NK-92 treated with Interleukin-12 subunit alpha and Interleukin-12 subunit beta, amount 100 ng/mL, for 24 hours (cell line): ENCODE results near the gene MUC3A.

Experiments
- DNase-seq: peaks from one replicate; lab custom pipeline; 2025; lab: John Stamatoyannopoulos, UW

Gene MUC3A

DNA sequence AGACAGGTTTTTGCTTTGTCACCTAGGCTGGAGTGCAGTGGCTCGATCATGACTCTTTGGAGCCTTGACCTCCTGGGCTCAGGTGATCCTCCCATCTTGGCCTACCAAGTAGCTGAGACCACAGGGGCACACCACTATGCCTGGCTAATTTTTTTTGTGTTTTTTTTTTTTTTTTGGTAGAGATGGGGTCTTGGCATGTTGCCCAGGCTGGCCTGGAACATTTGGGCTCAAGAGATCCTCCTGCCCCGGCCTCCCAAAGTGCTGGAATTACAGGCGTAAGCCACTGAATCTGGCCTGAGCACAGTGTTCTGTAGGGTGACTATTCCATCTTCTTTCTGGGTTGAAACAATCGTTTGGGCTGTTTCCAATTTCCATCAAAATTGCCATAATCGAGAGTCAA lies 1.5 kb upstream of the MUC3A start:
- DNase-seq = no peak

GRCh38 chr7:100949933-100950443 lies 654 bp downstream of the MUC3A start:
- no peak for DNase-seq

DNA sequence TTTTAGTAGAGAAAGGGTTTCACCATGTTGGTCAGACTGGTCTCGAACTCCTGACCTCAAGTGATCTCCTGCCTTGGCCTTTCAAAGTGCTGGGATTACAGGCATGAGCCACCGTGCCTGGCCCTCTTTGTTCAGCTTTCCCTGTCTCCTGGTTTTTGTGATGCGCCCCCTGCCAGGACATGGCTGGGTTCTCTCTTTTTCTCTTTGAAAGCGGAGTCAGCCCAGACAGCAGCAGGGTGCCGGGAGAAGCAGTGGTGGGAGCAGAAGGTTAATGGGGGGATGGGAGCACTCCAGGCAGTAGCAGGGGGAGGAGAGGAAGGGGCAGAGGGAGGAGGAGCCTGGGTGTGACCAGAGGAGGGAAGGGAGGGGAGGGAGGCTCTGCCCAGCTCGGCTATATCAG lies 1.8 kb downstream of the MUC3A start:
- DNase-seq = no peak

DNA sequence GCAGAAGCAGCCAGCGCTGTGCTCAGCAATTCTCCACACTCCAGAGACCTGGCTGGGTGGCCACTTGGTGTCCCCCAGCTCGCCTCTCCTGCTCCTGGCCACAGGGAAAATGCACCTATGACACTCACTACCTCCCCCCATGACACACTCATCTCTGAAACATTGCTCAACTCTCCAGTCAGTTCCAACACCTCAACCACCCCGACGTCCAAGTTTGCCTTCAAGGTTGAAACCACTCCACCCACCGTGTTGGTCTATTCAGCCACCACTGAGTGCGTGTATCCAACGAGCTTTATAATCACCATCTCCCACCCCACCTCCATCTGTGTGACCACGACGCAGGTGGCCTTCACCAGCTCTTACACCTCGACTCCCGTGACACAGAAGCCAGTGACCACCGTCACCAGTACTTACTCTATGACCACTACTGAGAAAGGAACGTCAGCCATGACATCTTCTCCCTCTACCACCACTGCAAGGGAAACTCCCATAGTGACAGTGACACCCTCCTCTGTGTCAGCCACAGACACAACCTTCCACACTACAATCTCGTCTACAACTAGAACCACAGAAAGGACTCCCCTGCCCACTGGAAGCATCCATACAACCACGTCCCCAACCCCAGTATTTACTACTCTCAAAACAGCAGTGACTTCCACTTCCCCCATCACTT lies 2.7 kb downstream of the MUC3A start:
- DNase-seq = no peak

- DNase-seq = no peak
Measured at GRCh38 chr7:100952641-100953040, 3.3 kb downstream of the MUC3A start.

GRCh38 chr7:100957832-100958421 lies 8.6 kb downstream of the MUC3A start:
- no peak for DNase-seq

GRCh38 chr7:100959894-100960293 lies 10.6 kb downstream of the MUC3A start:
- no peak for DNase-seq

DNA sequence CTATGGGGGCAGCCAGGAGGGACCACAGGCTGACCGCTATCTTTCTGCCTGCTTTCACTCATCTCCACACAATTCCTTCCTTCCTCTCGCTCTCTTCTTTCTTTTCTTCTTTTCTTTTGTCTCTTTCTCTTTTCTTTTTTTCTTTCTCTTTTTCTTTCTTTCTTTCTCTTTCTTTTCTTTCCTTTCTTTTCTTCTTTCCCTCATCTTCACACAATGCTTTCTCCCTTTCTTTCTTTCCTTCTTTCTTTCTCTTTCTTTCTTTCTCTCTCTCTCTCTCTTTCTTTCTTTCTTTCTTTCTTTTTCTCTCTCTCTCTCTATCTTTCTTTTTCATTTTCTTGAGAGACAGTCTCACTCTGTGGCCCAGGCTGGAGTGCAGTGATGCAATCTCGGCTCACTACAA lies 13.2 kb downstream of the MUC3A start:
- no peak for DNase-seq

DNA sequence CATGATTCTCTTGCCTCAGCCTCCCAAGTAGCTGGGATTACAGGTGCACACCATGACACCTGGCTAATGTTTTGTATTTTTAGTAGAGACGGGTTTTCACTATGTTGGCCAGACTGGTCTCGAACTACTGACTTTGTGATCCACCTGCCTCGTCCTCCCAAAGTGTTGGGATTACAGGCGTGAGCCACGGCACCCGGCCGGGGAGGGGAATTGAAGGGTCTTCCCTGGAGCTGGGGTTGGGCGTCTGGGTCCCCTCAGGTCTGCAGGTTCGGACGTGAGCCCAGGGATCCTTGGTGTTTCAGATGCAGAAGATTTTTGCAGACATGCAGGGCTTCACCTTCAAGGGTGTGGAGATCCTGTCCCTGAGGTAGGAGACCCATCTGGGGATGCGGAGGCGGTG lies 14.1 kb downstream of the MUC3A start:
- no peak for DNase-seq

- no peak for DNase-seq
Measured at GRCh38 chr7:100963874-100964273, 14.5 kb downstream of the MUC3A start.

DNA sequence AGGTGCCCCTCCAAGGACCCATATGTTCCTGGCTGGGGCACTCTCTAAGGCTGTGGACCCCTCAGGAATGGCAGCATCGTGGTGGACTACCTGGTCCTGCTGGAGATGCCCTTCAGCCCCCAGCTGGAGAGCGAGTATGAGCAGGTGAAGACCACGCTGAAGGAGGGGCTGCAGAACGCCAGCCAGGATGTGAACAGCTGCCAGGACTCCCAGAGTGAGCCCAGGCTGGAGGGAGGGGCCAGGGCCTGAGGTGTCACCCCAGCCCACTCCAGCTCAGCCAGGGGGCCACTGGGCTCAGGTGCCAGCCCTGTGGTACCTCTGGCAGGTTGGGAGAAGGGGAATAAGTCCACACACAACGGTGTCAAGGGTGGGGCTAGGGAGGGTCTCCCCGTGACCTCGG lies 15.3 kb downstream of the MUC3A start:
- DNase-seq = no peak

DNA sequence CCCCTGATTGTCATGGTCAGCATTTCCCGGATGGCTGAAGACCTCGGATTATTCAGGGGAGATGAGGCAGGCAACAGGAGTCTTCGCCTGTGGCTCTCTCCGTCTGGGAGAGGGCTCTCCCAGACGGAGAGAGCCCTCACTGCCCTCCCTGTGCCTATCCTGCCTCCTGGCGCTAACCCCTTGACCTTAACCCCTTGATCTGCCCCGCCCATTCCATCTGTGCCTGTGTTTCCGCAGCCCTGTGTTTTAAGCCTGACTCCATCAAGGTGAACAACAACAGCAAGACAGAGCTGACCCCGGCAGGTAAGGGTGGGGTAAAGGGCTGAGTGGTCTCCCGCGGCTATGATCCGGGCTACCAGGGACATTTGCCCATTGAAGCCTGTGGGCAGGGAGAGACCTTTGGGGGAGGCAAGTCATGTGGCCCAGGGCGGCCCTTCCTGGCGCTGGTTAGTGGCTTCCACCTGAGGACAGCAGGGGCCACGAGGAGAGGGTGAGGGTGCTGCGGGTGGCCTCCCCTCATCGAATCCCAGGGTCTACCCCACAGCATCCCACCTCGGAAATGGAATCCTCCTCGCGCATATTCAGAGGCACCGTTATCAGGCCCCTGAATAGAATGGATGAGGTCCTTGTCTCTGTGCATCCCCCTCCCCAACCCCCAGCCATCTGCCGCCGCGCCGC lies 15.8 kb downstream of the MUC3A start:
- no peak for DNase-seq

DNA sequence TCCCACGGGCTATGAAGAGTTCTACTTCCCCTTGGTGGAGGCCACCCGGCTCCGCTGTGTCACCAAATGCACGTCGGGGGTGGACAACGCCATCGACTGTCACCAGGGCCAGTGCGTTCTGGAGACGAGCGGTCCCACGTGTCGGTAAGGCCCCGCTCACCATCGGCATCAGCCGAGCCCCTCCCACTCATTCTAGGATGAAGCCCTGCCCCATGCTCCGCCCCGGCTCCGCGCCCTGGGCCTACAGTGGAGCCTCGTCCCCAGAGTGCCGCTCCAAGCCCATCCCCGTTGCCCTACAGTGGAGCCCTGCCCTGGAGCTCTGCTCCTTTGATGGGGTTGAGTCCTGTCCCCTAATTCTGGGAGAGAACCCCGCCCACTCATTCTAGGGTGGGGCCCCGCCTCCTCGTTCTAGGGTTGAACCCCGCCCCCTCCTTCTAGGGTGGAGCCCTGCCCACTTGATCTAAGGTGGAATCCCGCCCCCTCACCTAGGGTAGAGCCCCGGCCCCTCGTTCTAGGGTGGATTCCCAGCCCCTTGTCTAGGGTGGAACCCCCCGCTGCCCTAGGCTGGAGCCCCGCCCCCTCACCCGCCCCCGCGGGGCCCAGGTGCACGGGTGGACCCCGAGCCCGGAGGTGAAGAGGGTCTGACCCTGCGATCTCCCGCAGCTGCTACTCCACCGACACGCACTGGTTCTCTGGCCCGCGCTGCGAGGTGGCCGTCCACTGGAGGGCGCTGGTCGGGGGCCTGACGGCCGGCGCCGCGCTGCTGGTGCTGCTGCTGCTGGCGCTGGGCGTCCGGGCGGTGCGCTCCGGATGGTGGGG lies 16.6 kb downstream of the MUC3A start:
- no peak for DNase-seq

DNA sequence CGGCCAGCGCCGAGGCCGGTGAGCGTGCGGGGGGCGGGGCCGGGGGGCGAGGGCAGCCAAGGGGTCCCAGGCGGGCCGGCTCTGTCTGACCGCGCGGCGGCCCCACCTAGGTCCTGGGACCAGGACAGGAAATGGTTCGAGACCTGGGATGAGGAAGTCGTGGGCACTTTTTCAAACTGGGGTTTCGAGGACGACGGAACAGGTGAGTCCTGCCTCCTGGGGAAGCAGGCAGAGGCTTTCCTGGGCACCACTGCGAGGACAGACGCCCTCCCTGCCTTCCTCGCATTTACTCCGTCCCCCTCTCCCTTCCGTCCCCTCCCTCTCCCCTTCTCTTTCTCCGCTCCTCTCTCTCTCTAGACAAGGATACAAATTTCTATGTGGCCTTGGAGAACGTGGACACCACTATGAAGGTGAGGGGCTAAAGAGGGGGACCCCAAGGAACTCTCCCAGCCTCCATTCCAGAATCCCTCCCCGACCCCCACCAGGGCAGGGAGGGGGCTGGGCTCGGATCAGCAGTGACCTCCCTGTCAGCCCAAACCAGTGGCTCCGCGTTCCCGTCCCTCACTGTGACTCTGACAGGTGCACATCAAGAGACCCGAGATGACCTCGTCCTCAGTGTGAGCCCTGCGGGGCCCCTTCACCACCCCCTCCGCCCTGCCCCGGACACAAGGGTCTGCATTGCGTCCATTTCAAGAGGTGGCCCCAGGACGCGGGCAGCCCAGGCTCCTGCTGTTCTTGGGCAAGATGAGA lies 17.4 kb downstream of the MUC3A start:
- no peak for DNase-seq

- no peak for DNase-seq
Measured at GRCh38 chr7:100967292-100967863, 18.0 kb downstream of the MUC3A start.

DNA sequence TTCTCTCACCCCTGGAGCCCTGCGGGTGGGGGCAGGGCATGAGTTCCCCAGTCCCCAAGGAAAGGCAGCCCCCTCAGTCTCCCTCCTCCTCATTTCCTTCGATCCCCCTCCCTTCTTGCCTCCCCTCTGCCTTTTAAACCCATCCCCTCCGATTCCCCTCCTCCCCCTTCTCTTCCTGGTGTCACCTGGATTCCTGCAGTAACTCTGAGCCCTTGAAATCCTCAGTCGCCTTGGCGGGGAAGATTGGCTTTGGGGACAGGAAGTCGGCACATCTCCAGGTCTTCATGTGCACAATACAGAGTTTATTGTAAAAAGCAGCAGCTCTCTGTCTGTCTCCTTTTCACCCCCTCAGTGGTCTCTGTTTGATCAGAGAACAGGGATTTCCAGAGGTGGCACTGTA lies 18.7 kb downstream of the MUC3A start:
- DNase-seq = no peak

- DNase-seq = no peak
Measured at GRCh38 chr7:100968650-100969049, 19.3 kb downstream of the MUC3A start.

DNA sequence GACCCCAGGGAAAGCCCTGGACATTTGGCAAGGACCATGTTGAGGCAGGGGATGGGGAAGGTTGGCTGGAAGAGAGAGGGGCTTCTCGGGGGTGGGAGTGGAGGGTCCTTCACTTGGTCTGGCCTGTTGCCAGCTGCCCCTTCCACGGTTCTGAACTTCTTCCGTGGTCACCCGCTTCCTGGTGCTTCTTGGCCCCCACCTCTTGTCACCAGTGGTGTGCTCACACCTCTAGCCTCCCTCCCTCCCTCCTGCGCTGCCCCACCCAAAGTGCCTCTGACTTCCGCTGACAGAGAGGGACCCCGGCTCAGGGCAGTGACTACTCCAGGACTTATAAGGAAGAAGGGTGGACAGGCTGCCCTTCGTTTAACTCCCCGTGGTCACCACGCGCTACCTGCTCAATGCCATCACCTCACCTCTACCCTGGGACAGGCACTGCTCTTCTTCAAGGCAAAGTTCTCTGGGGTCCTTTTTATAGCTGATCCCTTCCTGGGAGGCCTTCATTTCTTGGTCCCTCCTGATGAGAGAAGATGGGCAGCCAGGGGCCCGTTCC lies 19.8 kb downstream of the MUC3A start, which contains the start of gene MUC12:
MUC12 (plus strand) TSS at position 500 of the 550 bp plus-strand sequence. CDS start 58 bp downstream, outside the sequence.
- DNase-seq = no peak

- DNase-seq = no peak
Measured at GRCh38 chr7:100971111-100972001, 22.0 kb downstream of the MUC3A start.

DNA sequence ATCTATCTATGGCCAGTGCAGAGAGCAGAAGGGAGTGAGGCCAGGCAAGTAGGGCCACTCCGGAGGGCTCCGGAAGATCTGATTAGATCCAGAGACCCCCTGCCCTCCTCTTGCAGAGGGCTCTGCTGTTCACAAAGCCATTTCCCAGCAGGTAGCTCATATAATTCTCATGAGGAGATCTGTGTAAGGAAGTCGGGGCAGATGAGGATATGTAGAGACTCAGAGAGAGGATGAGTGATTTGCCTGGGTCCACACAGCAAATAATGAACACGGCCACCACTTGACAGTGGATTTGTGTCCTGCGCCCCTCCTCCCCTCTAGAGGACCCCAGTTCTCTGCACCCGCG lies 22.6 kb downstream of the MUC3A start:
- no peak for DNase-seq
